ENCODE results near the gene CNNM1. TPM values are rescaled to one million over a fixed set of nuclear protein-coding genes. Genes with fewer than 3 reads are reported as not detected.

CNNM1 gene
- polyA plus RNA-seq, 2 of the 4 experiments (the other 2 are of a cell fraction), result 14.2 to 17.5 TPM

DNA sequence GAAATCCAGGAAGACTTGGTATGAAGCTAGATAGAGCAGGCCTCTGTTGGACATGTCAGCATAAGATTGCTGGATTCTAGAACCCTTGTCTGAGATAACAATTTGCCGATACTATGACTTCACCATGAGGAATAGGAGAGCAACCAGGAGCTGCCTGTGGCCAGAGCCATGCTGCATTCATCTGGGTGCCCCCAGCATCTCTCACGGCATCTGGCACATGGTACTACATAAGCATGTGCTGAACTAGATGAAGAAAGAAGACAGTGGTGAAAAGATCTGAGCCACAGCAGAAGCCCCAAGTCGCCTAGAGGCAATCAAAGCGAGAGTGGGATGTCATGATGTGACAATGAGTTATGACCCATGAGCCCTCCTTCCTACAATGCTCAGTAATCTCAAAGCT is 81.7 kb downstream of the CNNM1 start:
- H3K4me2 ChIP-seq, result no peak overlapping the region
- H3K4me3 ChIP-seq, result no peak overlapping the region
- no peaks in the 10 kb centered on the region for H3K9me3 ChIP-seq
- 90% methylated on average over 4 of the region's 4 CpGs for WGBS (ENCODE audit: missing lambda C conversion rate)
- ATAC-seq (no peak), FAIRE-seq (no peak), DNase-seq (ENCODE audit: low read depth in 1 of 2, low spot score in 1 of 2) (no peak)
- no peak for TF ChIP-seq POLR2A (IDR thresholded peaks at IDR 0.05; ENCODE audit: low read length)
- TF ChIP-seq MYC (IDR thresholded peaks at IDR 0.05; ENCODE audit: borderline replicate concordance, low read length), result no peak
- TF ChIP-seq HDAC2 (IDR thresholded peaks at IDR 0.05), result no peak
- TF ChIP-seq KDM1A (IDR thresholded peaks at IDR 0.05; ENCODE audit: low read depth), result no peak
- TF ChIP-seq, protein P1, sequence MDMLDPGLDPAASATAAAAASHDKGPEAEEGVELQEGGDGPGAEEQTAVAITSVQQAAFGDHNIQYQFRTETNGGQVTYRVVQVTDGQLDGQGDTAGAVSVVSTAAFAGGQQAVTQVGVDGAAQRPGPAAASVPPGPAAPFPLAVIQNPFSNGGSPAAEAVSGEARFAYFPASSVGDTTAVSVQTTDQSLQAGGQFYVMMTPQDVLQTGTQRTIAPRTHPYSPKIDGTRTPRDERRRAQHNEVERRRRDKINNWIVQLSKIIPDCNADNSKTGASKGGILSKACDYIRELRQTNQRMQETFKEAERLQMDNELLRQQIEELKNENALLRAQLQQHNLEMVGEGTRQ (IDR thresholded peaks at IDR 0.05), result no peak
- no peak for TF ChIP-seq SMC3 (IDR thresholded peaks at IDR 0.05)
- no peak for TF ChIP-seq NPAS2 (CRISPR knock-in tag; IDR thresholded peaks at IDR 0.05; ENCODE audit: borderline replicate concordance)
- no peak for TF ChIP-seq HOXB13 (CRISPR knock-in tag; IDR thresholded peaks at IDR 0.05; ENCODE audit: low read depth)
- TF ChIP-seq TFCP2L1 (CRISPR knock-in tag; IDR thresholded peaks at IDR 0.05), result no peak
- TF ChIP-seq, protein P2, sequence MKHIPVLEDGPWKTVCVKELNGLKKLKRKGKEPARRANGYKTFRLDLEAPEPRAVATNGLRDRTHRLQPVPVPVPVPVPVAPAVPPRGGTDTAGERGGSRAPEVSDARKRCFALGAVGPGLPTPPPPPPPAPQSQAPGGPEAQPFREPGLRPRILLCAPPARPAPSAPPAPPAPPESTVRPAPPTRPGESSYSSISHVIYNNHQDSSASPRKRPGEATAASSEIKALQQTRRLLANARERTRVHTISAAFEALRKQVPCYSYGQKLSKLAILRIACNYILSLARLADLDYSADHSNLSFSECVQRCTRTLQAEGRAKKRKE (CRISPR knock-in tag; IDR thresholded peaks at IDR 0.05; ENCODE audit: low read depth), result no peak
- TF ChIP-seq JUNB (IDR thresholded peaks at IDR 0.05), result no peak
- TF ChIP-seq, protein P3, sequence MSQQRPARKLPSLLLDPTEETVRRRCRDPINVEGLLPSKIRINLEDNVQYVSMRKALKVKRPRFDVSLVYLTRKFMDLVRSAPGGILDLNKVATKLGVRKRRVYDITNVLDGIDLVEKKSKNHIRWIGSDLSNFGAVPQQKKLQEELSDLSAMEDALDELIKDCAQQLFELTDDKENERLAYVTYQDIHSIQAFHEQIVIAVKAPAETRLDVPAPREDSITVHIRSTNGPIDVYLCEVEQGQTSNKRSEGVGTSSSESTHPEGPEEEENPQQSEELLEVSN (IDR thresholded peaks at IDR 0.05; ENCODE audit: borderline replicate concordance, low read depth), result no peak
- TF ChIP-seq ZFP36 (IDR thresholded peaks at IDR 0.05; ENCODE audit: borderline replicate concordance, partially characterized antibody), result no peak
- no peak for TF ChIP-seq HOXB5 (CRISPR knock-in tag; IDR thresholded peaks at IDR 0.05)
- H3K4me1 ChIP-seq, result no peaks in the 10 kb centered on the region
- ChIA-PET POLR2A (no interaction called here), CTCF (interaction anchor here (2.6 kb wide), 1 partner anchor 25 kb away, joined by 7 read pairs; no protein-coding TSS in a partner anchor)
- H3K27ac ChIP-seq, result no peak overlapping the region

DNA sequence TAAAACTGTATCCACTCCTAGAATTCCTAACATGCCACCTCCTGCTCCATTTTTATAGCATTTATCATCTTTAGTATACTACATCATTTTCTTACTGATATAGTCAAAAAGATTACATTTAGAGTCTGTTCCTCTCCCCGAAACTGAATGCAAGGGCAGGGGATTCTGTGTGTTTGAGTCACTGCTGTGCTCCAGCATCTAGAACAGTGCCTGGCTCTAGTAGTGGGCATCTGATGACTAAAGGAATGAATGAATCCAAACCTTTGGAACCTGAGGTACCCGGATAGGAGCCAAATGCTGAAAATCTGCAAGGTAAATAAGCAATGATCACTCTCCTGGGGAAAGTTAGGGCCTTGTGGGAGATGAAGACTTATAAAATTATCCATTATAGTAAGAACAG is 82.4 kb downstream of the CNNM1 start:
- Histone ChIP-seq H3K4me1 (no peaks in the 10 kb centered on the region), H3K4me3 (no peak overlapping the region), H3K4me2 (no peak overlapping the region), H3K9me3 (no peaks in the 10 kb centered on the region), H3K27ac (no peak overlapping the region)
- WGBS (ENCODE audit: missing lambda C conversion rate), result 83% methylated on average over 2 of the region's 2 CpGs
- no peak for ATAC-seq
- TF ChIP-seq, protein P4, sequence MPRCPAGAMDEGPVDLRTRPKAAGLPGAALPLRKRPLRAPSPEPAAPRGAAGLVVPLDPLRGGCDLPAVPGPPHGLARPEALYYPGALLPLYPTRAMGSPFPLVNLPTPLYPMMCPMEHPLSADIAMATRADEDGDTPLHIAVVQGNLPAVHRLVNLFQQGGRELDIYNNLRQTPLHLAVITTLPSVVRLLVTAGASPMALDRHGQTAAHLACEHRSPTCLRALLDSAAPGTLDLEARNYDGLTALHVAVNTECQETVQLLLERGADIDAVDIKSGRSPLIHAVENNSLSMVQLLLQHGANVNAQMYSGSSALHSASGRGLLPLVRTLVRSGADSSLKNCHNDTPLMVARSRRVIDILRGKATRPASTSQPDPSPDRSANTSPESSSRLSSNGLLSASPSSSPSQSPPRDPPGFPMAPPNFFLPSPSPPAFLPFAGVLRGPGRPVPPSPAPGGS (IDR thresholded peaks at IDR 0.05), result no peak
- TF ChIP-seq, protein P5, sequence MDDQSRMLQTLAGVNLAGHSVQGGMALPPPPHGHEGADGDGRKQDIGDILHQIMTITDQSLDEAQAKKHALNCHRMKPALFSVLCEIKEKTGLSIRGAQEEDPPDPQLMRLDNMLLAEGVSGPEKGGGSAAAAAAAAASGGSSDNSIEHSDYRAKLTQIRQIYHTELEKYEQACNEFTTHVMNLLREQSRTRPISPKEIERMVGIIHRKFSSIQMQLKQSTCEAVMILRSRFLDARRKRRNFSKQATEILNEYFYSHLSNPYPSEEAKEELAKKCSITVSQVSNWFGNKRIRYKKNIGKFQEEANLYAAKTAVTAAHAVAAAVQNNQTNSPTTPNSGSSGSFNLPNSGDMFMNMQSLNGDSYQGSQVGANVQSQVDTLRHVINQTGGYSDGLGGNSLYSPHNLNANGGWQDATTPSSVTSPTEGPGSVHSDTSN (IDR thresholded peaks at IDR 0.05), result no peak
- TF ChIP-seq, protein P2 (CRISPR knock-in tag; IDR thresholded peaks at IDR 0.05; ENCODE audit: low read depth), result no peak
- DNase-seq (ENCODE audit: low read depth in 1 of 2, low spot score in 1 of 2), result no peak
- ChIA-PET POLR2A (no interaction called here), CTCF (interaction anchor here (1.0 kb wide), 3 partner anchors 9 to 58 kb away, joined by 3 to 4 read pairs (median 3); no protein-coding TSS in a partner anchor)
- no peak for FAIRE-seq

DNA sequence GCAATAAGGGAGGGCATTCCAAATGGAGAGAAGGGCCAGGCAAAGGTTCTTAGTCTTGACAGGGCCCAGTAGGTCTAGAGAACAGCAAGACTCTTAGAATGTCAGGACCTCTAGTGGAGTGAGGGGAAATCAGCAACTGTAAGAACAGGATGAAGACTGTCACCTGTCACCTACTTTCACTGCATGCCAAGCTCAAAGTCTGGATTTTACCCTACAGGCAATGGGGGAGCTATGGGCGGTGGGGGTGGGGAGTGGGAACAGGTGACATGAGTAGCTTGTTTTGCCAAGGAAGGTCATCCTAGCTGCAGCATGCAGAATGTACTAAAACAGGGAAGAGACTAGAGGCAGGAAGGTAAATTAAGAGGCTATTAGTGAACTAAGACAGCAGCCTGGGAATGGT is 82.9 kb downstream of the CNNM1 start:
- Histone ChIP-seq H3K9me3 (no peaks in the 10 kb centered on the region), H3K4me3 (no peak overlapping the region), H3K4me1 (no peaks in the 10 kb centered on the region), H3K27ac (no peak overlapping the region), H3K4me2 (no peak overlapping the region)
- WGBS (ENCODE audit: missing lambda C conversion rate), result no CpG with 5 or more reads among the region's 1 CpG
- ChIA-PET POLR2A (interaction anchor here (0.9 kb wide), 1 partner anchor 19 kb away, joined by 3 read pairs; the partner anchor contains the start of gene GOT1), CTCF (interaction anchor here (0.6 to 1.0 kb wide), 5 partner anchors 8 to 59 kb away, joined by 3 to 4 read pairs (median 3); no protein-coding TSS in a partner anchor)
- ATAC-seq (peak; percentile 42 to 82; a peak in 5 of 6 replicates), DNase-seq (ENCODE audit: low read depth in 1 of 2, low spot score in 1 of 2) (no peak), FAIRE-seq (no peak)
- no peak for TF ChIP-seq BHLHE40 (IDR thresholded peaks at IDR 0.05; ENCODE audit: low read depth, low read length)
- TF ChIP-seq PHF8 (IDR thresholded peaks at IDR 0.05; ENCODE audit: borderline replicate concordance, low read depth), result no peak
- no peak for TF ChIP-seq CEBPB (IDR thresholded peaks at IDR 0.05)
- TF ChIP-seq HOXA7 (CRISPR knock-in tag; IDR thresholded peaks at IDR 0.05), result no peak
- TF ChIP-seq, protein P3 (IDR thresholded peaks at IDR 0.05; ENCODE audit: borderline replicate concordance, low read depth), result no peak
- no peak for TF ChIP-seq ZNF302 (CRISPR knock-in tag; IDR thresholded peaks at IDR 0.05)
- TF ChIP-seq SMC3 (IDR thresholded peaks at IDR 0.05), result no peak
- no peak for TF ChIP-seq EHF (CRISPR knock-in tag; IDR thresholded peaks at IDR 0.05)
- TF ChIP-seq HOXB13 (CRISPR knock-in tag; IDR thresholded peaks at IDR 0.05; ENCODE audit: low read depth), result no peak
- TF ChIP-seq MYC (IDR thresholded peaks at IDR 0.05; ENCODE audit: borderline replicate concordance, low read length), result no peak
- TF ChIP-seq, protein P2 (CRISPR knock-in tag; IDR thresholded peaks at IDR 0.05; ENCODE audit: low read depth), result no peak
- TF ChIP-seq ESRRA (IDR thresholded peaks at IDR 0.05; ENCODE audit: borderline replicate concordance, low read length), result no peak
- no peak for TF ChIP-seq NR3C1 (IDR thresholded peaks at IDR 0.05)
- no peak for TF ChIP-seq EP300 (IDR thresholded peaks at IDR 0.05)
- TF ChIP-seq KDM5A (IDR thresholded peaks at IDR 0.05), result no peak
- TF ChIP-seq JUN (IDR thresholded peaks at IDR 0.05), result no peak

Measured in A549 (cell line).